ENCODE results near the gene CRYAB.
A peak's percentile ranks its signal among the peaks of the same experiment; 100 is the strongest.

The CRYAB gene

GRCh38 chr11:111911563-111912401, at the start of gene CRYAB:
TSS of gene CRYAB (minus strand) at chr11:111911770. CDS start at chr11:111911724, 46 bp downstream.
- DNase-seq (ENCODE audit: low spot score) = peak; percentile 25

GRCh38 chr11:111960916-111961315, 49.3 kb upstream of the CRYAB start:
- peak; percentile 56 for DNase-seq (ENCODE audit: low spot score)

- DNase-seq (ENCODE audit: low spot score) = no peak
These were observed 46.3 kb upstream of the CRYAB start for GRCh38 chr11:111957663-111958444.

- DNase-seq (ENCODE audit: low spot score) = no peak
These were observed 42.6 kb upstream of the CRYAB start for GRCh38 chr11:111954154-111954553.

GRCh38 chr11:111951565-111951964, 40.0 kb upstream of the CRYAB start:
- DNase-seq (ENCODE audit: low spot score) = no peak

GRCh38 chr11:111949519-111950426, 38.2 kb upstream of the CRYAB start:
- DNase-seq (ENCODE audit: low spot score) = no peak

GRCh38 chr11:111947143-111947542, 35.6 kb upstream of the CRYAB start:
- no peak for DNase-seq (ENCODE audit: low spot score)

GRCh38 chr11:111946499-111946898, 34.9 kb upstream of the CRYAB start:
- DNase-seq (ENCODE audit: low spot score) = no peak

- DNase-seq (ENCODE audit: low spot score) = no peak
These were observed 33.6 kb upstream of the CRYAB start for GRCh38 chr11:111945198-111945597.

GRCh38 chr11:111944651-111945051, 33.1 kb upstream of the CRYAB start:
- no peak for DNase-seq (ENCODE audit: low spot score)

GRCh38 chr11:111944139-111944538, 32.6 kb upstream of the CRYAB start:
- no peak for DNase-seq (ENCODE audit: low spot score)

GRCh38 chr11:111942829-111943228, 31.3 kb upstream of the CRYAB start:
- DNase-seq (ENCODE audit: low spot score) = no peak

- no peak for DNase-seq (ENCODE audit: low spot score)
These were observed 30.4 kb upstream of the CRYAB start for GRCh38 chr11:111941963-111942362.

- no peak for DNase-seq (ENCODE audit: low spot score)
These were observed 28.4 kb upstream of the CRYAB start for GRCh38 chr11:111939836-111940604.

- no peak for DNase-seq (ENCODE audit: low spot score)
These were observed 27.2 kb upstream of the CRYAB start for GRCh38 chr11:111938687-111939160.

GRCh38 chr11:111937844-111938243, 26.3 kb upstream of the CRYAB start:
- DNase-seq (ENCODE audit: low spot score) = no peak

GRCh38 chr11:111937461-111937769, 25.8 kb upstream of the CRYAB start:
- no peak for DNase-seq (ENCODE audit: low spot score)

- DNase-seq (ENCODE audit: low spot score) = no peak
These were observed 24.5 kb upstream of the CRYAB start for GRCh38 chr11:111936040-111936540.

GRCh38 chr11:111935317-111936039, 23.9 kb upstream of the CRYAB start:
- peak; percentile 8 for DNase-seq (ENCODE audit: low spot score)

GRCh38 chr11:111934306-111934705, 22.7 kb upstream of the CRYAB start:
- no peak for DNase-seq (ENCODE audit: low spot score)
